Limb (tissue), 2 donors: ENCODE data around the gene KIAA0825.

Experiments
- DNase-seq, 2 donors: peaks; one replicate each; pipeline ENCODE4 v3.0.0-alpha.2; 2016; ENCODE audit errors: extremely low spot score in 2 of 2

The KIAA0825 gene

DNA sequence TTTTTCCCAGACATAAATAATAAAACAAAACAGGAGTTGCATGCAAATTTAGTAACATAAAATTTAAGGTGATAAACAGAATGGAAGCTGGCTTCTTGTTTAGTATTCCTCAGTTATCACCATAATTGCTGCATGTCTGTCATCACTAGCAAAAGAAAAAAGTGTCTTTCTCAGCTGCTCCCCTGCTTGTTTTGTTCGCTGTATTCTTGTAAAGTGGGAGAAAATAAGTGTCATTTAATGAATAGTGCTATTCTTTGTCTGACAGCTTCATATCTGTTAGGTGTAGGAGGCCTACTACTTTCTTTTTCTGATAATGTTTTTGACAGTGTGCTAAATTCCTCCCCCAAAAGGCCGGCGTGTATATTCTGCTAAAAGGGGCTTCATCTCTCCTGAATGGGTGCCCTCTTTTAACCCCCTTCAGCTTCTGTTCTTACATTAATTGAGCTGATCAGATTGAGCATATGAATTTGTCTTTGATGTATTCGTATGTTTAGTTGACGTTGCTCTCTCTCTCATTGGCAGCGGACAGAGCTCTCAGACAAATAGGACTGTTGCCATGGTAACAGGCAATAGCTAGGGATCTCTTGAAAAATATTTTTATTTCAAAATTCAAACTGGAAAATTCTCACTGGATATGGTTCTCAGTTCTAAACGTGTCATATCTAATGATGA is 303.8 kb downstream of the KIAA0825 start:
- DNase-seq: no peak

DNA sequence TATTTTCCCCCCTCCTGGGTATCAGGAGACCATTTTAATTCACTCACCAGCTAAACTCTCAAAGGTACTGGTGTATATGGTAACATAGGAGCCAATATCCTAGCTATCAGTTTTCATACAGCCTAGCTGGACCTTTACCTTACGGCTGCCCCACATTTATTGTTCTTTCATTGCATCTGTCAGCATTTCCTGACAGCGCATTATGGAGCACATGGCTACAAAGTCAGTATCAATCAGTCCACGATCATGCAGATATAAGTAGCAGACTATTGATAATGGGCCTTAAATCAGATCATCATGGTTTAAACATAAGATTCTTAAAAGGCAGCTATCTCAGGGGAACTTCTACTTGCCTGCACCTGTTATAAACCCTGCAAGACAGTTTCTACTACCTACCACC is 304.7 kb downstream of the KIAA0825 start:
- no peak for DNase-seq

DNA sequence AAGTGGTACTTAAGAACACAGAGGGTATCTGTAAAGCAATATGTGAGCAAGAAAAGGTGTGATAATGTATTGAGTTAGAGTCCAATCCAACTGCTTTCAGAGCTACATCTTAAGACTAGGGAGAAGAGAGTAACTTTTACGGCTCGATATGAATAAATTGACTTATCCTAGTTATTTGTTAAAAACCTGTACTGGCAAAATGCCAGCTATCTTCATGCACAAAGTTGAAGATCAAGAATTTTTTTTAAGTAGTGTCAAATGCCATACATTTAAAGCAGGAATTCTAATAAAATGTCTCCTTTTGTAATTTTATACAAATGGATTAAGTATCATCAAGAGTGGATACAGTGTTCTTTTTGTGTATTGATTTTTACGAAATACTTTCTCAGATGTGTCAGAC is 305.2 kb downstream of the KIAA0825 start:
- no peak for DNase-seq

DNA sequence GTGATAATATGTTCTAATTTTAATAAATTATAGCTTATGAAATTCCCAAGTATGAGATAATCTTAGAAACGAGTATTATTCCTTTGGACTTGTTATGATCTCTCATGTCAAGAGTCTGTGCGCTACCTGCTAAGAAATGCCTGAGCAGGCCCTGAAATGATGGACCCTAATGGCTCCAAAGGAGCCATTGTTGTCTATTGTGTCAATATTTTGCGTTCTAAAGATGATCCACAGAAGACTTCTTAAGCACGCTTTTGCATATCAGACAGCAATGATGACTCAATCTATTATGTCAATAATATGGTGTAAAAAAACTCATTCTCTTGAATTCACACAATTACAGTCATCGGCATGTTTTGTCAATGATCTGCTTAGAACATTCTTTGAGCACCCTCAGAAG is 306.1 kb downstream of the KIAA0825 start:
- no peak for DNase-seq

DNA sequence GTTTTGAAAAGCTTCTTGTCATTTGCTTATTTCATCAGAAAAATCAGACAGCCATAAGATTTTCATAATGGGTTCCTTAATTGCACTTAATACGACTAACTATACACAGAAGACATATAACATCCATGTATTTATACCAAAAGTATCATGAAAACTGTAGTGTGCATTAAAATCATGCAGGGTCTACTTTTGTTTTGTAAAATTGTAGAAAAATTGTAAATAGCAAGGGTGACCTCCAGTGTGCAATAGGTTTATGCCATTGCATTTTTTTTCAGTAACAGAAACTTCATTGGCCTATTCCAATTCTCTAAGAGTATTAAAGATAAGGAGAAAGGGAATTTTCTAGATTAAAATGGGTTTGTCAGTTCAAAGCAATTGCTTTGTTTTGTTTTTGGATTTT is 307.6 kb downstream of the KIAA0825 start:
- no peak for DNase-seq

DNA sequence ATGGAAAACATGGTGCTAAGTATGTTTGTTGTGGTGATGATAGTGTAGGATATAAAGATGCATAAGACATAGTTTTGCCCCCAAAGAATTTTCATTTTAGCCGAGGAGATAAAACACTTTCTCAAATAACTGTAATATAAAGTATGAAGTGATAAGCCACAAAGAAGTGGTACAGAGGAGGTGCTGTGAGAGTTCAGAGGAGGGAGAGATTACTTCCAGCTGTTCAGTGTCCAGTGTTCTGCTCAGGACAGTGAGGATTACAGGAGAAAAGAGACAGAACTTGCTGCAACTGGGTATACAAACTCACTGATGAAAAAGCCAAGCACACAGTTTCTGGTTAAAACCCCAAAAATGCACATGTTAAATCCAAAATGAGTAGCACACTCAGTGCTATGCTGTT is 309.3 kb downstream of the KIAA0825 start:
- no peak for DNase-seq

DNA sequence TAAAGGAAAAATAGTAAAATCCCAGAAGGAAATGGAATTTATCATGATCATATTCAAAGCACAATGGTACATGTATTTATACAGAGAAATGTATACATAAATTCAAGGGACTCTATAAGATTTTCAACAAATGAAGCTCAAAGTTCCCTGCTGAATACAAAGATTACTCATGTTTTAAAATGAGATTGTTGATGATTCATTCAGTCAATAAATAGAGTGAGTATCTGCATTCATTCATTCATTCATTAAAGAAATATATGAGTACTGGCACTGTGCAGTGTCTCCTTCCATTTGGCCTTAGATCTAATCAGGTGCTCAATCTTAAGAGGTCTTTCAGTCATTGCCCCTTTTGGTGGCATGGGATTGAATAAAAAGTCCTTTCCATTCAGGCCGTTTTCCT is 310.0 kb downstream of the KIAA0825 start:
- no peak for DNase-seq

DNA sequence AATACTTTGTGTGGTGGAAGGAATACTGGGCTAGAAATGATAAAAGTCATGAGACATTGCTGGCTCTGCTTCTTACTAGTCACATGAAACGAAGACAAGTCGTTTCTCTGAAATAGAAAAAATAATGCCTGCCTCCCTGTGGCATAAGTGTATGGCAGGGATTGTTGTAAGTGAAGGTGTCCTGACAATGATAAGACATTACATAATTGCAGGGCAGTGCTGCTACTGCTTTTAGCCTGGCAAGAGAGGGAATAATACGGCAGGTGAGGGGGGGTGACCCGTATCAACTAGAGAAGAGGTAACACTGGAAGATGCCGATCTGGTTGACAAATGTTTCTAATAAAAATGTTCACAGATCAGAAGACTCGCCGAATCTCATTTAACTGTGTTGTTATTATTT is 314.3 kb downstream of the KIAA0825 start:
- no peak for DNase-seq

DNA sequence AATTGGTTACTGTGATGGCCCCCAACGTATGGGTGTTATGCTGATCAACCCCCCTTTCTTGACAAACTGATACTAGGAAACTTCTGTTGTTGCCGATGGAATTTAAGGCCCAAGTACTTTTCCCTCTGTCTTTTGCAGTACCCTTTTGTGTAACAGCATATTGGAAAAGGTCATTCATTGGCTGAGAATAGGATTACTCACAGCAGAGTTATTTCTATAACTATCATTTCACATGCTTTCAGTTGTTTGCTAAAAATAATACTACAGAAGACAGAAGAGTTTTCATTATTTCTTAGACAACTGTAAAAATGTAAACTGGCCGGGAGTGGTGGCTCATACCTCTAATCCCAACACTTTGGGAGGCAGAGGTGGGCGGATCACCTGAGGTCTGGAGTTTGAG is 329.5 kb downstream of the KIAA0825 start:
- no peak for DNase-seq

DNA sequence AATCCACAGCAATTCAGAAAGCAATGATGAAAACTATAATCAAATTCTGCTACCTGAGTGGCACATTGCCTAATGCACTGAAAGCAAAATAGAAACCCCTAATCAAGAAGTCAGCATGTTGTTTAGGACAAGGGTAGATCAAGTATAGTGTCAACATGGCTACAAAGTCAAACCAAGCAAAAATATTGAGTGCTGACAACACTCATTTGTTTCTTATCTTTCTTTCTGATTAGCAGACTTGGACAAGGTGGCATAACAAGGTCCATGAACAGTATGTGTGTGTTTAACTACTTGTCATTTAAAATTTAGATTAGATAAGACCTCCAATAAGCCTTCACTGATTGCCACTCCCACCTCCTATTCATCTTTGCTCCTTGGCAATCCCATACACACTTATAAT is 332.4 kb downstream of the KIAA0825 start:
- no peak for DNase-seq

DNA sequence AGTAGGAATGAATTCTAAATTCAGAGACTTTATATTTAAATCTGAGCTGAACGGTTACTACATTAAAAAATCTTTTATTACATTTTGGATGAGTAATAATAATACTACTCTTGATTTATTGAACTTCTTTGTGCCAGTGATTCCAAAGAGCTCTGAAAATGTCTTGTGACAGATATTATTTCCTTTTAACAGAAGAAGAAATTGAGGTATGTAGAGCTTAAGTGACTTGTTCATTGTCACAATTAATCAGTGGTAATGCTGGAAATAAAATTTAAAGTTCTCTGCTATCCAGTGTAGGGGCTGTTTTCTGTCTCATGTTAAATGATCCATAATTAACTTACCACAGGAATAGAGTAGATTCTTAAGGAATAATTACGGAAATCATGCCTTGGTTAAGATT is 335.3 kb downstream of the KIAA0825 start:
- no peak for DNase-seq

DNA sequence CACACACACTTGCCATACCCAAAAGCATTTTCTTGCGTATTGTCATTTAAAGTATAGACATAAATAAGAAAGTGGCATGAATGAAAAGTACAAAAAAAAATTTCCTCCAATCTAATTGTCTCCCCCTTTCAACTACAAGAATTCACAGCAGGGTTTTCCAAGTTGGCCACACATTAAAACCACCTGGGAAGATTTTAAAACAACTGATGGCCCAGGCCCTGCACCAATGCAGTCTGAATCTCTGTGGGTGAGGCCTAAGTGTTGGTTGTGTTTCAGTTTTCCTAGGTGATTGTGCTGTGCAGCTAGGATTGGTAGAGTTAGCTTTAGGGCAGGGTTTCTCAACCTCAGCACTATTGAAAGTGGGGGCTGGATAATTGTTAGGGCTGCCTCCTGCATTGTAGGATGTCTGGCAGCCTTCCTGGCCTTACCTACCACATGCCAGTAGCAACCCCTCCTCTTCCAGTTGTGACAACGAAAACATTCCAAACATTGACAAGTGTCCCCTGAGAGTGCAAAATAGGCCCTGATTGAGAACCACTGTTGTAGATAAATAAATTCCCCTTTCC is 337.1 kb downstream of the KIAA0825 start:
- no peak for DNase-seq

DNA sequence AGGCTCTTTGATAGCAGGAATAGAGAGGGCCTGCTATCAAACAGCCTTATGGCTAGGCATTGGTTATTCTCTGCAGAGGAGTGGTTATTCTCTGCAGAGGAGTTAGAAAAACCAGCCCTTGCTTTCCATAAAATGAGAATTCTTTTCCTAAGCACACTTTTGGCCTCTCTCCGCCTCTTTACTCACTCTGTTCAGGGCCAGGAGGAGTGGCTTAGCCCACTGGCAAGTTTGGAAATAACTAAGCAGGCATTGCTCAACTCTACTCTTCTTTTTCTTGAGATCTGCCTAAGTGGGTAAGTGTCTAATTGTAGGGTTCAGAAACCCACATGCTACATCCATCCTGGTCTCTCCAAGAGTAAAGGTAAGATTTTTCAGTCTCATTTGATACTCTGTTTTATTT is 341.7 kb downstream of the KIAA0825 start:
- no peak for DNase-seq

DNA sequence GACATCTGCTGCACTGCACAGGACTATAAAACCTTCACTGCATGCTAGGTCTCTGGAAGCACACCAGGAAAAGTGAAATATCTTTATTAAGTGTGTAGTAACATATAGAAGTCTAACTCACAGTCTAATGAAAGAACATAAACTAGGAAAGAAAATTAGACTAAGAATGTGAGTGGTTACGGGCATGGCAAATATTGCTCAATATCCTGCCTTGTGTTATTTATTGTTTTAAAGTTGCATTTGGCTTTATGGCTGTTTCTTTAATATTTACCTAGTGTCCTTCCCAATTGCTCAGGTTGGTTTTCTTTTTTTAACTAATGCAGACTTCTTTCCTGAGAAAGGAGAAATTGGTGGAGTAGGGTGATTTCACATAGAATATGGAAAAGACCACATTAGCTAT is 342.4 kb downstream of the KIAA0825 start:
- DNase-seq: no peak

DNA sequence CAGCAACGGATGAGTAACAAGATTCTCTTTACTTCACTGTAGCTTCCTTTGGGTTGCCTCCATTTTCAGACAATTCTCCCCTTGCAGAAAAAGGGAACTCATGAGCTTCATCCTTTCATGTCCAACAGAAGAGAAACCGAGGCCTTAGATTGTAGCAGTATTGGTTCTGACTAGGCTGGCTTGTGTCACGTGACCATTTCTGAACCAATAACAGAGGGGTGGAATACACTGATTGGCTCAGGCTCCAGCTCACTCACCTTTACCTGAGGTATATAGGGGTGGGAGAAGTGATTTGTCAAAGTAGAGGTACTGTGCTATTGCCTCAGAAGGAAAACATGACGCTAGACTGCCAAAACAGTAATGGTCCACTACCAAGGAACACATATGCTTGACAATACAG is 343.7 kb downstream of the KIAA0825 start:
- no peak for DNase-seq

DNA sequence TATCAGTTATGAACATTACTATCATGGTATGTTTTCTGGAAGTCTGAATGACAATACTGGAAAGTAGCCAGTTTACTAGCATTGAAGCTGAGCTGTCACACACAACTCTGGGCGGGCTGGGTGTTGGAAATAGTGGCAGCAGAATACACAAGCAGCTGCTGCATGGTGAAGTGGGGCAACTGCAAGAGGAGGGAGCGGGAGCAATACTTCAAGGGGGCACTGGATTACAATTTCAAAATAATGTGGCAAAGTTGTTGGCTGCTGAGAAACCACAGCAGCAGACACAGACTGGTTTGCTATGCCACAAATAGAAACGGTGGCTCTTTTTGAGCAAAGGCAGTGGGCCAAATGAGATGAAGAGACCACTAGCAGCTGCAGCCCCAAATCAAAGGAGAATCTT is 350.2 kb downstream of the KIAA0825 start:
- no peak for DNase-seq

DNA sequence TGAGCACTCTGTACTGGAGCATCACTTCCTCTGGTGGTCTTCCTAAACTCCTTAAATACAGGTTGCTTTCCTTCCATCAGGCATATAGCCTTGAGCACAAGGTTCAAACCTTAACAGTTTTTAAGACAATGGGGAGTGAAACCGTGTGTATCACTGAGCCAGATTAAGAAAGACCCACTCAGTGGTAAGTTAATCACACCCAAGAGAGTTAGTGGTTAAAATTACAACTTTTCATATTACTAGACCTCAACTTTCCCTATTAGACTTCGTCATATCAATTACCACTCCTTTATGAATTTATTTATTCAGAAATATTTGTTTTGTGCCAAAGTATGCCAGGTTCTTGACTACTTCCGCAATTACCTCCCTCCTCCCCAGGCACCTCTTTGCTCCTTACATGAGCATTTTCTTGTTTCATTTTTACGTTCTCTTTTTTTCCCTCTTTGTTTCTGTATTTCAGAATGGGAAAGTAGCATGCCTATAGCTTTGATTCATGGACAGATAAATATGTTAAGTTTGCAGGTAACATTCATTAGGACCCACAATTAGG is 351.0 kb downstream of the KIAA0825 start:
- no peak for DNase-seq

DNA sequence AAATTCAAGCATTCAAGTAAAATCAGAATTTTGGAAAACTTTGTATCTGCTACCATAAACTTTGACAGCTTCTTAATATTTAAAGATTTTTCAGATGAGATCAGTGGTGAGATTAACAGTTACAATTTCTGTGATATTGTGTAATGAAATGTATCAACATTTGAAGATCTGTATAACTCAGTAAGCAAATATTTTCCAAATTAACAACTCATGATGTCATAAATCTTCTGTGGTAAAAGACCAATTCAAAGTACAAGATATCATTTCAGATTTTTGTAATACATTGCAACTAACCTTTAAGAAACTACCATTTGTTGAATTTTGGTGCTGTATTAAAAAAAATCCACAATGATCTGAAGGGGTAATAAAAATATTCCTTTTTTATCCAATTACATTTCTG is 352.2 kb downstream of the KIAA0825 start:
- DNase-seq: no peak

DNA sequence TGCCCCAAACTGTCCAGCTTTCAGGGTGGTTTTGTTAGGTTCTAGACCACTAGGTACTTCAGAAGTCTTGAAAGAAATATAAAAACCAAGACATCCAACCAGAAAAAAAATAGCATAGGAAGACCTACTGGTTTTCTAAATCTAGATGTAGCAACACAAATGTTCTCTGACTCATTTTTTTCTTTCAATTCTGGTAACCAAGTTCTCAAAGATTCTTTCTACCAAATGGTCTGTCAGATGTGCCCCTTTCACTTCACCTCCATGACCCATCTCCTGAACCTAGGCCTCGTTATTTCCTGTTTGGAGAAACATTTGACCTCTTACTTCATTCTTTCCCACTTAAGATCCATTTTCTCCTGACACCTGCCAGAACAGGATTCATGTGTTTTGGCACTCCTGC is 355.3 kb downstream of the KIAA0825 start:
- DNase-seq: no peak

DNA sequence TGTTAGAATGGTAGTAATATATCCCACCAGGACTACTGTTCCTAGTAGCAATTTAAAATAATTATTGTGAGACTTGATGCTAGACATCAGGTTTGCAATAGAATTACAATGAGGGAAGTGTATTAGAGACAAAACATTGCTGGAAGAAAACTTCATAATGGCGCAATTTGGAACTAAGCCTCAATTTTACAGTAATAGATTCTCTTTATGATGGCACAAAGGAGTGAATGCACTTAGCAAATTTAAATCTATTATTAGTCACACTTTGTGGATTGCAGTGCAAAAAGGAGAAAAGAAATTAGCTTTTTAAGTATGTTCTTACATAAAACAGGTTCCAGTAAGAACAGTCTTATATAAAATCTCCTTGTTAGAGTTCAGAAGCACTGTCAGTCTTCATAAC is 358.3 kb downstream of the KIAA0825 start:
- DNase-seq: no peak

DNA sequence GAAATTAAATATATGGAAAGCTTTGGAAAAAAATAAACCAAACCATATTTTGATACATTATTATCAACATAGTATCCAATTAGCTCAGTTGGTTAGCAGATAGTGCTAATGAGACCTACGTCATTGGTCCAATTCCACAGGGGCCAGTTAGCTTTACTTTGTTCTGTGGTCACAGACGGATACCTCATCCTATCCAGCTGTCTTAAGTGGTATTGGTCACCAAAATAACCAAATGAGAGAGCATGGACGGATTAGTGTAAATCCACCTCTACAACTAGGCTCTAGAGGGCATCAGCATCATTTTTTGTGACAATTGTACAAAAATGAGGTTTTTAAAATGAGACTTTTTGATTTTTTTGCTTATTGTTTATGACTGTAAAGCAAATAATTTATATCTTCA is 364.2 kb downstream of the KIAA0825 start:
- DNase-seq: no peak

DNA sequence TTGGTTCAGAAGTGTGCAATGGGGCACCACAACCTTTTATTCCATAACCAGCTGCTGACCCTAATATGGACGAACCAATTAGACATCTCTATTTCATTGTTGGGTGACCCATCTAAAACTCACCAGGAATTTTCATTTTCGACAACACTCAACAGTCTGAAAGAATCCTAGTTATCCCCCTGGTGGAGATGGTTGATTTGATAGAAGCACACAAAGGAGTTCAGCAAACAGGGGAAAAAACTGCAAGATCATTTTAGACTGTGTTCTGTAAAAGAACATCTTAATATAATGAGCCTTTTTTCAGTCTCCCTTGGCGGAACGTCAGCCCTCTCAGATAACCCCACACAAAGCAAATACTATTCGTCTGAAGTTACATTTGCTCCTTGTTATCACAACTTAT is 367.4 kb downstream of the KIAA0825 start:
- no peak for DNase-seq

DNA sequence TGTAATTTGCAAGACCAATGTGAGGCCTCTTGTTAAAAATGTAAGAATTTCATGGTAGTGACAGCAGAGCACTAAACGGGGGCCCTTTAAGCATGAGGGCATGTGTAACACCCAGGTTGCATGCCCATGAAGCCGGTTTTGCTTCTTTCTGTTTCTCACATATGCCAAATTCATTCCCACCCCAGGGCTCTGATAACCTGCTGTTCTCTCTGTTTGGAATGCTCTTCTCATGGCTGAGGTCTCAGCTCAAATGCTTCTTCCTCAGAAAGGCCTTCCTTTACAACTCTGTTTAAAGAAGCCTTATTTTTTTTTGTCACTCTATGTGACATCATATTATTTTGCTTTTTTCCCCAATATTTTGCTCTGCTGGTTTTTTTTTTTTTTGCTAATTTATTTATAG is 369.0 kb downstream of the KIAA0825 start:
- DNase-seq: no peak
